DMS114 treated with DMSO at 0.1 percent for 48 hours (cell line): ENCODE measurements around the gene FXYD6.
"Not testable (repeated sequence)": the region's sequence is repeated elsewhere in the genome, so short reads cannot be mapped to it uniquely, and the experiment has no call there.

Experiments used
- DNase-seq: peaks from one replicate; lab custom pipeline; 2025; ENCODE audit not compliant: unreplicated experiment; lab: John Stamatoyannopoulos, UW

FXYD6 gene

GRCh38 chr11:117819096-117820040 lies 57.1 kb downstream of the FXYD6 start:
- peak; percentile 44 for DNase-seq

- no peak for DNase-seq
Measured at GRCh38 chr11:117818041-117818873, 58.2 kb downstream of the FXYD6 start.

GRCh38 chr11:117817368-117818040 lies 59.0 kb downstream of the FXYD6 start:
- peak; percentile 13 for DNase-seq

GRCh38 chr11:117816846-117817367 lies 59.6 kb downstream of the FXYD6 start:
- DNase-seq, result no peak

GRCh38 chr11:117816151-117816741 lies 60.2 kb downstream of the FXYD6 start:
- DNase-seq, result no peak

- no peak for DNase-seq
Measured at GRCh38 chr11:117815262-117815803, 61.1 kb downstream of the FXYD6 start.

- no peak for DNase-seq
Measured at GRCh38 chr11:117814766-117815261, 61.6 kb downstream of the FXYD6 start.

- no peak for DNase-seq
Measured at GRCh38 chr11:117814204-117814765, 62.2 kb downstream of the FXYD6 start.

- DNase-seq, result not testable (repeated sequence)
Measured at GRCh38 chr11:117810056-117810451, 66.4 kb downstream of the FXYD6 start.

GRCh38 chr11:117809236-117810055 lies 67.0 kb downstream of the FXYD6 start:
- peak; percentile 48 for DNase-seq

GRCh38 chr11:117808784-117809183 lies 67.7 kb downstream of the FXYD6 start:
- DNase-seq, result no peak

- peak; percentile 34 for DNase-seq
Measured at GRCh38 chr11:117807482-117808327, 68.8 kb downstream of the FXYD6 start.

- DNase-seq, result no peak
Measured at GRCh38 chr11:117806846-117807245, 69.6 kb downstream of the FXYD6 start.

GRCh38 chr11:117805045-117805444 lies 71.4 kb downstream of the FXYD6 start:
- no peak for DNase-seq

- DNase-seq, result no peak
Measured at GRCh38 chr11:117803896-117804295, 72.6 kb downstream of the FXYD6 start.

GRCh38 chr11:117799634-117800033 lies 76.8 kb downstream of the FXYD6 start:
- no peak for DNase-seq

- DNase-seq, result no peak
Measured at GRCh38 chr11:117796872-117797529, 79.5 kb downstream of the FXYD6 start, which contains the start of gene DSCAML1. TSS of gene DSCAML1 (minus strand) at chr11:117797216. CDS start at chr11:117797079, 137 bp downstream.
